KBM-7 (cell line): ENCODE data around the gene WBP1L.
A peak's percentile ranks its signal among the peaks of the same experiment; 100 is the strongest.

ENCODE experiments used
- DNase-seq: peaks from one replicate; pipeline ENCODE4 v3.0.0-alpha.2; 2015
- in situ Hi-C: fragments of 300-500 bp; cut with MboI; formaldehyde crosslinking; loops from 2 replicates; pipeline ENCODE4 v1.14.3; 2020; ENCODE audit warnings: low sequenced_read_pairs, low pct_unique_long_range_greater_than_20kb, mixed read lengths

The WBP1L gene

DNA sequence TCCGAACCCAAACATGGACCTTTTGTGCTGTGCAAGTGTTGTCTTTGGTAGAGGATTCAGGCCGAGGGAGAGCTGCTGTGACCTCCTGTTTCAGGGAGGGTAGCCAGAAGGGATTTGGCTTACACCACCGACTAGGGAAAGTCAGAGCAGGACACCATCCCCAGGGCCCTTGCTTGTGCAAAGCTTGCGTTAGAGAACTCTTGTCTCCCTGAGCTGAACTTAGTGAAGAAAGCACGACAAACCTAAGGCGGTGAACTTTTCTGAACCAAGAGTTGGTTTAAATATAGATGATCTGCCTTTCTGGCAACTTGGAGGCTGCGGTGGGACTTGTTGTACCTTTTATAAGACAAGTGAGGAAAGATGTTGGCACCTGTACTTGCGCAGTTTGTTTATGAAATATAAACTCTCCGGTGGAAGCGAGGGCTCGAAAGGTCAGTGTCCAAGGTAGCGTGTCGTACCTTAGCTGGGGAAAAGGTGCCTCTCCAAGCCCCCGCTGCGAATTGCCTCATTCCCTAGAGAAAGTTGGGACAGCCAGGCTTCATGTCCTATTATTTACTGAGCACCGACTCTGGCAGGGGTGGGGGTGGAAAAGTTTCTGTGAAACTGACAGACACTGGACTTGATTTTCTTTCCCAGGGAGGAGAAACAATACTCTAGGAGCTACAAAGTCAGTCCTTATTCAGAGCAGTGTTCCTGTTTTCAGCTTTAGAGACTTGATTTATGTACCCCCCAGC is 31.6 kb downstream of the WBP1L start:
- no peak for DNase-seq
- in situ Hi-C loops: no loop called here

DNA sequence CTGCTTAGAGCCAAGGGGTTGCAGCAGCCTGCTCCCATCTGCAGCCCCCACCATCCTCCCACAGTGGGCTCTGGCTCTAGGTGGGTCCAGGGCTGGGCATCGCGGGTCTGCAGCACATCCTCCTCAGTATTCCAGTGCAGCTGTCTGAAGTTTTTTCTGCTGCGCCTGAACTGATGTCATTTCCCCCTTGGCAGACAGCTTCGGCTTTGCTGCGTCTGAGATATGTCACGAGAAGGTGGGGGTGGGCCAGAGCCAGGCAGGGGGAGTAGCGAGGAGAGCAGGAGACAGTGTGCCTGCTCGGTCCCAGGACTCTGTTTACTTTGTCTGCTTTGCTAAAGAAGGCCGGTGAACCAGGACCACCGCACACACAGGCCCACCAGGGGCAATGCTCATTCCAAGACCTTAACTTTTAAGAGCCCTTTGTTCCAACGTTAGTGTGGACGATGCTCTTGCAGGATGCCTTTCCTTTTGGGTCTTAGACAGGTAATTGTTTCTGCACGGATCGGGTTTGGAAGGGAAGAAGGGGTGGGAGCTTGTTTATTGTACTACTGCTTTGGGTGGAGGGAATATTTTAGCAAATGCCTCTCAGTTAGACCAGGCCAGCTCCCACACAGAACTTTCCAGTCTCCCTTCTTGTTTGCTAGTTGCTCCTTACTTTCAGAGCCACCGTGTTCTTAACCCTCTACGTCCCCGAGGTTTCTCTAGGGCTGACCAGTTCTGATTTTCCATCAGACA is 32.4 kb downstream of the WBP1L start:
- DNase-seq: peak; percentile 70
- in situ Hi-C loops: no loop called here

- in situ Hi-C loops: no loop called here
- no peak for DNase-seq
Measured at GRCh38 chr10:102776779-102777456, 33.2 kb downstream of the WBP1L start.

DNA sequence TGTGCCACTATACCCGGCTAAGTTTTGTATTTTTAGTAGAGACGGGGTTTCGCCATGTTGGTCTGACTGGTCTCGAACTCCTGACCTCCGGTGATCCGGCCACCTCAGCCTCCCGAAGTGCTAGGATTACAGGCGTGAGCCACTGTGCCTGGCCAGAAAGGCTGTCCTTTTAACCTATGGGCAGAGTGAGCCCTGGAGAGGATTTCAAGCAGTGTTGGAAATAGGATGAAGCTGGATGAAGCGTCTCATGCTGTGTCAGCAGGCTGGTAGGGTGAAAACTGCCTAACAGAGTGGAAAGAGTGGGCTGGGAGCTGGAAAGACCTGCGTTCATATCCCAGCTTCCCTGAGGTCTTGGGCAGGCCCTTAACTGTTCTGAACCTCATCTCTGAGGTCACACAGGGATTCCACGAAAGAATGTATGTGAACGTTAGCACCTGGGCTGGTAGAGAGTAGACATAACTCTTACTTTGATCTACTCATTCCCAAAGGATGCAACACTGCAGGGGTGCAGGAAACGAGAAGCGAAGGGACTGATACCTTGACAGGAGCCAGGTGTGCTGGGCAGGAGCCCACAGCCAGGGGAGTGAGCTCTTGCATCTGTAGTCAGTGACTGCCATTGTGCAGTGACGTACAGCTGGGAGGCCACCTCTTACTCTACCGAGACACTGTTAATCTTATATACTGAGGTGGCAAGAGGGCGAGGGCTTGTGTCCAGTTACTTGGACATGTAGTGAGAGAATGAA is 34.1 kb downstream of the WBP1L start:
- in situ Hi-C loops: no loop called here
- no peak for DNase-seq

GRCh38 chr10:102778781-102779180 is 35.0 kb downstream of the WBP1L start:
- in situ Hi-C loops: no loop called here
- no peak for DNase-seq

GRCh38 chr10:102779680-102780526 is 36.2 kb downstream of the WBP1L start:
- in situ Hi-C loops: no loop called here
- DNase-seq: no peak

DNA sequence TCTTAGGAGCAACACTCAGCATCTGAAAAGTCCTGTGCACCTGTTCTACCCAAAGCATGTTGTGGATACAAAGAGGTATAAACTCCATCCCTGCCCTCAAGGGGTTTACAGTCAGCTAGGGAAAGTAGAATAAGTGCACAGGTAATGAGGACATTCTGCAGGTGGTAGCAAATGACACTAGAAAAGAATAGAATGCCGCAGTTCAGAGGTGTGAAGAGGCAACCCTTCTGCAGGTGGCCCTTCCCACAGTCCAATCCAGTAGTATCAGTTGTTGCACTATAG is 36.7 kb downstream of the WBP1L start:
- DNase-seq: no peak
- in situ Hi-C loops: no loop called here

- in situ Hi-C loops: no loop called here
- no peak for DNase-seq
Measured at GRCh38 chr10:102781090-102781920, 37.6 kb downstream of the WBP1L start.

DNA sequence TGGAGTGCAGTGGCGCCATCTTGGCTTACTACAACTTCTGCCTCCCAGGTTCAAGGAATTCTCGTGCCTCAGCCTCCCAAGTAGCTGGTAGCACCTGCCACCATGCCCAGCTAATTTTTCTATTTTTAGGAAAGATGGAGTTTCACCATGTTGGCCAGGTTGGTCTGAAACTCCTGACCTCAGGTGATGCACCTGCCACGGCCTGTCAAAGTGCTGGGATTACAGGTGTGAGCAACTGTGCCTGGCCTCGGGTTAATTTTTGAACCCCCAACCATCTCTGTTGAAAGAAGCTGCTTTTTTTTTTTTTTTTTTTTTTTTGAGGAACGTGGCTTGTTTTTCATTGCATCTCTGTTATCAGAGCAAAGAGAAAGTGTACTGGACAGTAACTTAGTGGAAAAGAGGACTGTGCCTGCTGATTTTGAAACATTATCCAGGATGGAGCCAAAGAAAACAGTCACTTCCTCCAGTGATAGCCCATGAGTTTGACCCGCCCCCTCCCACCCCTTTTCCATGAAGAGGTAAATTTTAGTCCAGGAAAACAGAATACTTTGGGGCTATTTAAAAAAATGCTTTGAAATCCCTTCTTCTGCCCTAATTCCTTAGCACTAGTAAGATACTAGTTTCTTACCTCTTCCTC is 38.3 kb downstream of the WBP1L start:
- in situ Hi-C loops: no loop called here
- no peak for DNase-seq

- in situ Hi-C loops: no loop called here
- DNase-seq: no peak
Measured at GRCh38 chr10:102782673-102783551, 39.2 kb downstream of the WBP1L start.

DNA sequence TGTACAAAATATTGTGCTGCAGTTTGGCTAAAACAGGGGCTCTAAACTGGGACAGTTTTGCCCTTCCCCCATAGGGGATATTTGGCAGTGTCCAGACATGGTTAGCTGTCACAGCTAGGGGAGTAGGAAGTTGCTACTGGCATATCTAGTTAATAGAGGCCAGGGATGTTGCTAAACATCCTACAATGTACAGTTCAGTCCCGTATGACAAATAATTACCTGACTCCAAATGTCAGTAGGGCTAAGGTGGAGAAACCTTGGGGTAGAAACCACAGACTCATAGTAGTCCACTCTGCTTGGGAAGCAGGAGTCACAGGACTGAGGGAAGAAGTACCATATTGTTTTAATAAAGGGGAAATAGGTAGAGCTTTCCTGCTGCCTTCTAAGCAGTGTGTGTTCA is 39.8 kb downstream of the WBP1L start:
- in situ Hi-C loops: no loop called here
- DNase-seq: no peak

DNA sequence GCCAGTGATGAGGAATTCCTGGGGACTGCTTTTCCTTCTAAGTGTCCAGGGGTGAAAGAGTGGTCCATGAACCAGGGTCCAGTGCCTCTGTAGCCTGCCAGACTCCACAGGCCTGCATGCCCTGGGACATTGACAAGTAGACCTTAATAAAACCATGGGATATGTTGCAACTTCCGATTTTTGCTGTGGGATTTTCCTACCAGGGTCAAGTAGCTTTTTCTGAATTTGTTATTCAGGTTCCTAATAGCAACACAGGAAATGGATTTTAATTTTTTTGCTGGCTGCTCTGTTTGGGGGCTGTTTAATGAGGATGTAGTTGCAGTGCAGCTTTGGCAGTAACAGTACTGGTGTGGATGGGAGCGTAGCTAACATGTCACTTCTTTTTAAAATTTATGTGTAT is 42.1 kb downstream of the WBP1L start:
- DNase-seq: peak; percentile 78
- in situ Hi-C loops: no loop called here

DNA sequence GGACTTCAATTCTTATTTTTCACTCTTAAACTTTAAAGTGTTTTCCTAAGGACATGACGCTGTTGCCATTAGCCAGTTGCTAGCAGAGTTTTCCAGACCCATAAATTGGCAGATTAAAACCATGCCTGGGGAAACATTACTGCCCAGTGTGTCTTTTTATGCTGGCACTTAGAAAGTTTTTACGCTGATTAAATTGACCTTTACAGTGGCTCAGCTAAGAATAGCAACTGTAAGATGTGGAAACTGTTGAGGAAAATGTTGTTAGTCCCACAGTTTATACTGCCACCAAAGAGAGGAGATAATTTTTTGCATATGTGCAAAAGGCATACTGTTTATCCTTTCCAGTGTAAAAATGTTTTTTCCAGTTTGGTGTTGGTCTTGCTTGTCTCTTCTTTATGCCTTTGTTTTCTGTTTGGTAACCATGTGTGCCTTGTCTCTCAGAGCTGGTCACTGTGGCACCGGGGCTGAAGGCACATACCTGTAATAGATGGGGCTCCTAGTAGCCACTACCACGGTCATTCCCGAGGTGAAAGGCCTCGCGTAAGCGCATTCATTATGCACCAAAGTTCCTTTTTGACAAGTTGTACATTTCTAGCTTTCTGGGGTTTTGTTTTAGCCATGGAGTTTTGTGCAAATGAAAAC is 48.1 kb downstream of the WBP1L start:
- no peak for DNase-seq
- in situ Hi-C loops: no loop called here

GRCh38 chr10:102795453-102796406 is 52.0 kb downstream of the WBP1L start:
- DNase-seq: no peak
- in situ Hi-C loops: no loop called here

DNA sequence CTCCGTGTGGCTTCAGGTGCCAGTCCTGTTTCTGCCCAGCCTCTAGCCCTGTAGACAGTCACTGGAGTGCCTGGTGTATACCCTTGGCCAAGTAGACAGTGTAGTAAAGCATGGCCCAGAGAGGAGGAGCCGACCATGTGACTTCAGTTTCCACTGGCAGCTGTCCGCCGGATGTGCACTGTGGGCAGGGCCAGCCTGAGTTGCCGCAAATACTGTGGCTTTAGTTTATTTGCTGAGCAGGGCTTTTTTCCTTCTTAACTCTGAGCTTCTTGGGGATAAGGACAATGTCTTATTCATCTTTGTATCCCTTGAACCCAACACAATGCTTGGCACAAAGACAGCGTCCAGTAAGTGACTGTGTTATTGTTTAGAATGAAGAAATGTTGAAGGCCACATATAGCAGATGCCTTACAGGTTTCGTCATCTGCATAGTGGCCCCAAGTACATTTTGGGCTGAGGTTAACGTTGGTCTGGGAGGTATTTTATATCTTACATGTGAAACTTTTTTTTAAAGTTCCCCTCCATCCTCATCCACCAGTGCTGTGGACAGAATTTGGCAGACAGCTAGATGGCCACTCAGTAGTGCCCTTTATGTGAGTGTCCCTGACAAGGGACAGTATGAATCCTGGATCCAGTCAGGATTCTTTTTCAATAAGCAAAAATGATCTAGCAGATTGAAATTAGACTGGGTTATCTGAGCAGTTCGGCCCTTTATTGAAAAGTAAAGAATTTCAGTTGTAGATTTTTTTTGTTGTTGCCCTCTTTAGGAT is 52.8 kb downstream of the WBP1L start:
- DNase-seq: peak; percentile 65
- in situ Hi-C loops: no loop called here
